ENCODE results near the gene SGCD.

SGCD gene

DNA sequence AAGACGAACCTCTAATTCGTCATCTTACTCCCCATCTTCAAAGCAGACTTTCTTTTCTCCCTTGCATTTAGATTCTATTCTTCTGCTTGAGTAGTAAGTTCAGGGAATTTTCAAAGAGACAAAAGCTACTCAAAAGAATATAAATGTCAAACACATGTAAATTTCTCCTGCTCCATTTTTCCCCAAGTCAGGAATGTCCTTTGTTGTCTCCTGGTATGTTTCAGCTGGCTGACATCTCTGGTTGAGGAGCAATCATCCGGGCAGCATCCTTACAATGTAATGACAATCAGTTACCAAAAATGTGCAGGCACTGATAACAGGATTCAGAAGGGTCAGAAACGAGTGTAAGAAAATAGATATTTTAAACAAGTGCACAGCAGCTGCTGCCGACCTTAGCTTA lies 475.5 kb downstream of the SGCD start:
- DNase-seq = no peak
- intact Hi-C loops (cut with DNase I) = no loop called here

DNA sequence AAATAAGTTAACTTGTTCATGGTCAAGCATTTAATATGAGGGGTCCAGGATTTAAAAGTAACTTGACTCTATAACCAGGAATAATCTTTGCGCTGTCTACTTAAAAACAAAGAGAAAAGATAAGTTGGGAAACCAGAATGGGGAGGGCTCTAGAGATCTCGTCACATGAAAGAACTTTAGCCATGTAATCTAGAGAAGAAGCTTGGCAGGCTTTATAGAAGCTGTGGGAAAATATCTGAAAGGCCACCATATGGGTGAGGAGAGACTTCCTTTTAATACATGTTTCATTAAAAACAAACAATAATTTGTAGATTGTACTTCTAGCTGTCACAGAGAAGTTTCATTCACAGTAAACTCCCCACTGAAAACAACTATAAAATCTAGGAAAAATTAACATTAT lies 476.4 kb downstream of the SGCD start:
- intact Hi-C loops (cut with DNase I) = no loop called here
- DNase-seq = no peak

DNA sequence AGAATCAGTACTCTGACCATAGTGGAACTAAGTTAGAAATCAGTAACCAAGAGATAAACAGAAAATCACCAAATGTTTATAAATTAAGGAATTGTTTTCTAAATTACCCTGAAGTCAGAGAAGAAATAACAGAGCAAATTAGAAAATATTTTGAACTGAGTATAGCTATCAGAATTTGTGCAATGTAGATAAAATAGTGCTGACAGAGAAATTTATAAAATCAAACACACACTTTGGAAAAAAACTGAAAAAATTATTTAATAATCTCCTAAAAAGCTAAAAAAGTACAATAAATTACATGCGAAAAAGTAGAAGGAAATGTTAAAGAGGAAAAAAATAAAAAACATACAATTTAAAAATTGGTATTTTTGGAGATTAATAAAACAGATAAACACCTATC lies 486.0 kb downstream of the SGCD start:
- DNase-seq = no peak
- intact Hi-C loops (cut with DNase I) = no loop called here

DNA sequence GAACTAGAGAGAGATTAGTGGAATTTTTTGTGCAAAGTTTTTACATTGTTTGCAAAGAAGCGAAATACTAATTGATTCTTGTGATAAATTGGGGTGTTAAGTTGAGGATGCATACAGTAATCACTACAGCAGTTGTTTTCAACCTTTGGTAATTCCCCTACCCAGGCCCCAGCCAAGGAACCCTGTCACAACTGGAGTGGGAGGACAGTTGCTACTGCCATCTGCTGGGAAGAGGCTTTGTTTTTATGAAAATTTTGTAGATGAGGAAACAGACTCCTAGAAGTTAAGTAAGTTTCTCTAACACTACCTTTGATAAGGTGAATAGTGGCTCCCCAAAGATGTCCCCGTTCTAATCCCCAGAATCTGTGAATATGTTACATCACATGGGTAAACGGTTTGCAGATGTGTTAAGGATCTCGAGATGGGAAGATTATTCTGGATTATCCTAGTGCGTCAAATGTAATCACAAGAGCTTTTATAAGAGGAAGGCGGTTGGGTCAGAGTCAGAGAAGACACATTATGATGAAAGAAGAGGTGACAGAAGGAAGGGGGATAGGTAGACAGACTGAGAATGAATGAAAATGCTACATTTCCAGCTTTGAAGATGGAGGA lies 489.1 kb downstream of the SGCD start:
- peak in 4 of 10 donors; percentile 11 to 35 (median 17) for DNase-seq
- intact Hi-C loops (cut with DNase I) = loop anchor here (2.0 kb wide), 1 partner anchor 871 kb away; no protein-coding TSS in a partner anchor

Data from posterior cingulate gyrus (tissue), 11 donors.